BLaER1 treated with 17β-estradiol and CSF1 and Interleukin-3, amounts not matched to agents 10 nM and 100 nM (cell line): ENCODE measurements around the gene MRPS10.

ENCODE experiments used
- H3K27ac ChIP-seq, 11 experiments: shearing (Covaris generic); formaldehyde crosslinking; 2 replicates each; pipeline ENCODE4 v1.8.1; 2022
- H3K27me3 ChIP-seq, 11 experiments: shearing (Covaris generic); formaldehyde crosslinking; 2 replicates each; pipeline ENCODE4 v1.8.1; 2022
- H3K36me3 ChIP-seq, 11 experiments: shearing (Covaris generic); formaldehyde crosslinking; 2 replicates each; pipeline ENCODE4 v1.8.1; 2022
- H3K4me1 ChIP-seq, 10 experiments: shearing (Covaris generic); formaldehyde crosslinking; 2 replicates each; pipeline ENCODE4 v1.8.1; 2022
- H3K4me2 ChIP-seq, 11 experiments: shearing (Covaris generic); formaldehyde crosslinking; 2 replicates each; pipeline ENCODE4 v1.8.1; 2022
- H3K4me3 ChIP-seq, 10 experiments: shearing (Covaris generic); formaldehyde crosslinking; 2 replicates each; pipeline ENCODE4 v1.8.1; 2022
- H3K9ac ChIP-seq, 11 experiments: shearing (Covaris generic); formaldehyde crosslinking; 2 replicates each; pipeline ENCODE4 v1.8.1; 2022
- H3K9me3 ChIP-seq, 11 experiments: shearing (Covaris generic); formaldehyde crosslinking; replicated peaks in 1 of 11; 2 replicates each; pipeline ENCODE4 v1.8.1; 2022
- H4K20me1 ChIP-seq, 11 experiments: shearing (Covaris generic); formaldehyde crosslinking; 2 replicates each; pipeline ENCODE4 v1.8.1; 2022
- Cebpa-rat ChIP-seq, 11 experiments: shearing (Covaris generic); IDR thresholded peaks; 2 replicates each; pipeline ENCODE4 v1.8.1; 2022

Gene MRPS10

DNA sequence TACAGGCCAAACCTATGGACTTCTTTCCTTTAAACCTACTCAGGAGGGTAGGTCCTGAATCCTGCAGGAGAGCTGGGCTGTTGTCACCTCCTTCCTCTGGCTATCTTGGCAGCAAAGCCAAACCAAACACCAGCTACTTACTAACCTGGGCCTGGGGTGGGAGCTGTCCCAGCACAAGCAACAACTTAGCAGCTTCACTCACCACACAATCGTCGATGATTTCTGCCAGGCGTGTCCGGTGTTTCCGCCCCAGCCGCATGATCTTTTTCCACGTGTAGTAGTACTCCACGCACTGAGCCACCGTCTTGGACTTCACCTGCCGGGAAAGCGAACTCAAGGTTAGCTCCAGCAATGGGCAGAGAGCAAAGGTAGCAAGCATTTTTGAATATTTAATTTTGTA, 25.4 kb upstream of the MRPS10 start:
- TF ChIP-seq Cebpa-rat (IDR thresholded peaks at IDR 0.05): no peak
- peaks cover 48 to 95% (median 79%) of the 10 kb centered on the region in 11 experiments for H3K36me3 ChIP-seq
- H3K4me3 ChIP-seq: no peak overlapping the region
- H3K9ac ChIP-seq: no peak overlapping the region
- no peaks in the 10 kb centered on the region for H3K9me3 ChIP-seq
- no peak overlapping the region for H3K27ac ChIP-seq
- H3K27me3 ChIP-seq: no peaks in the 10 kb centered on the region; a peak in 1 of 22 replicates
- H3K4me2 ChIP-seq: no peak overlapping the region
- H3K4me1 ChIP-seq: no peaks in the 10 kb centered on the region
- H4K20me1 ChIP-seq: no peaks in the 10 kb centered on the region

DNA sequence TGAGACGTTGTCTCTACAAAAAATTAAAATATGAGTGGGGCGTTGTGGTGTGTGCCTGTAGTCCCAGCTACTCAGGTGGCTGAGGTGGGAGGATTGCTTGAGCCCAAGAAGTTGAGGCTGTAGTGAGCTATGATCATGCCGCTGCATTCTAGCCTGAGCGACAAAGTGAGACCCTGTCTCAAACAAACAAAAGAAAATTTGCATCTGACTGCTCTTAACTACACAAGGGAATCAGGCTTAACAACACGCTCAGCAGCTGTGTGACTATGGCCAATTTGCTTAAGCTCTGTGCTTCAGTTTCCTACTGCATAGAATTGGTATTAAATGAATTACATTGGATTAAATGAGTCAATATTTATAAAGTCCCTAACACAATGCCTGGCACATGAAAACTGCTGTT, 24.3 kb upstream of the MRPS10 start:
- Histone ChIP-seq H3K27ac (no peak overlapping the region), H4K20me1 (no peaks in the 10 kb centered on the region), H3K27me3 (no peaks in the 10 kb centered on the region; a peak in 1 of 22 replicates), H3K36me3 (peaks cover 51 to 97% (median 88%) of the 10 kb centered on the region in 11 experiments), H3K4me2 (no peak overlapping the region), H3K9me3 (no peaks in the 10 kb centered on the region), H3K4me3 (no peak overlapping the region), H3K9ac (no peak overlapping the region), H3K4me1 (no peaks in the 10 kb centered on the region)
- TF ChIP-seq Cebpa-rat (IDR thresholded peaks at IDR 0.05): no peak

DNA sequence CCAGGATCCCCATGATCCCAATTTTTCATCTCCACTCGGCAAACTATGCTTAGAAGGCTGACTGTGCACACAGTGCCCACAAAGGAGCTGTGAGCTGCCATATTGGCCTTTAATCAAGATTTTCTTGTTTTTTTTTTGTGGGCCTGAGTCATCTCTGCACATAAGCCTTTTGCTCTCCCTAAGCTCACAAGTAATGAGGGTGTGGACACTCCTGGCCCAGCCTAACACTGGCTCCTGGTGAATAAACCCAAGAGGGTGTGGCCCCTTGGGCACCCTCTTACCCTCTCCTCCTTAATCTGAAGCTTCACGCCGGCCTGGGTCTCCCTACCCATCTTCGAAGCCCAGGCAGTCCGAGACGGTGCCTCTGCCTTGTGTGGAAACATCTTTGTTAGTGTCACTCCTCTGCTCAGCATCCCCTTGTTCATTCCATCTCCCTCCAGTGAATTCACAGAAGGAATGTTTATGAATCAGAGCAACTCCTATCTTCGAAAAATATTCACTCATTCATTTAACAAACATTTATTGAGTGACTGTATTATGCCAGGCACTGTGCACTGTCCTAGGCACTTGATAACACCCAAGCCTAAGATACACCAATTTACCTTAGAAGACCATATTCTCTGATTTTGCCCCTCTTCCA, 22.2 kb upstream of the MRPS10 start:
- Histone ChIP-seq H3K4me2 (no peak overlapping the region), H3K27ac (no peak overlapping the region)

GRCh38 chr6:42239333-42239732, 21.7 kb upstream of the MRPS10 start:
- Histone ChIP-seq H3K9me3 (no peaks in the 10 kb centered on the region), H3K4me2 (no peak overlapping the region), H3K36me3 (peaks cover 57 to 98% (median 87%) of the 10 kb centered on the region in 11 experiments), H3K9ac (no peak overlapping the region), H3K27me3 (no peaks in the 10 kb centered on the region), H3K27ac (no peak overlapping the region), H4K20me1 (no peaks in the 10 kb centered on the region), H3K4me1 (no peaks in the 10 kb centered on the region), H3K4me3 (no peak overlapping the region)
- no peak for TF ChIP-seq Cebpa-rat (IDR thresholded peaks at IDR 0.05)

More for the DNA sequence above, 22.2 kb upstream of the MRPS10 start:
- H3K4me3 ChIP-seq: no peak overlapping the region
- H3K9ac ChIP-seq: no peak overlapping the region
- no peaks in the 10 kb centered on the region for H4K20me1 ChIP-seq
- TF ChIP-seq Cebpa-rat (IDR thresholded peaks at IDR 0.05): no peak
- peaks cover 59 to 98% (median 88%) of the 10 kb centered on the region in 11 experiments for H3K36me3 ChIP-seq
- no peaks in the 10 kb centered on the region for H3K9me3 ChIP-seq
- H3K27me3 ChIP-seq: no peaks in the 10 kb centered on the region; a peak in 1 of 22 replicates
- H3K4me1 ChIP-seq: no peaks in the 10 kb centered on the region

- no peaks in the 10 kb centered on the region for H3K4me1 ChIP-seq
- no peak overlapping the region for H3K4me3 ChIP-seq
- H3K4me2 ChIP-seq: no peak overlapping the region
- no peak overlapping the region for H3K27ac ChIP-seq
- no peak overlapping the region for H3K9ac ChIP-seq
- H3K27me3 ChIP-seq: no peaks in the 10 kb centered on the region
- H4K20me1 ChIP-seq: no peaks in the 10 kb centered on the region
- no peaks in the 10 kb centered on the region for H3K9me3 ChIP-seq
- peaks cover 52 to 97% (median 79%) of the 10 kb centered on the region in 11 experiments for H3K36me3 ChIP-seq
- TF ChIP-seq Cebpa-rat (IDR thresholded peaks at IDR 0.05): no peak
Observed at GRCh38 chr6:42237857-42238256, 20.2 kb upstream of the MRPS10 start.

- Histone ChIP-seq H3K9me3 (no peaks in the 10 kb centered on the region), H3K27ac (no peak overlapping the region), H3K9ac (no peak overlapping the region), H4K20me1 (no peaks in the 10 kb centered on the region), H3K27me3 (no peaks in the 10 kb centered on the region), H3K4me3 (no peak overlapping the region), H3K36me3 (peaks cover 51 to 97% (median 78%) of the 10 kb centered on the region in 11 experiments), H3K4me2 (no peak overlapping the region), H3K4me1 (no peaks in the 10 kb centered on the region)
- no peak for TF ChIP-seq Cebpa-rat (IDR thresholded peaks at IDR 0.05)
Observed at GRCh38 chr6:42236682-42237473, 19.2 kb upstream of the MRPS10 start.

GRCh38 chr6:42236030-42236429, 18.4 kb upstream of the MRPS10 start:
- H3K4me2 ChIP-seq: no peak overlapping the region
- TF ChIP-seq Cebpa-rat (IDR thresholded peaks at IDR 0.05): no peak
- peaks cover 43 to 95% (median 78%) of the 10 kb centered on the region in 11 experiments for H3K36me3 ChIP-seq
- H4K20me1 ChIP-seq: no peaks in the 10 kb centered on the region
- H3K27me3 ChIP-seq: no peaks in the 10 kb centered on the region
- no peaks in the 10 kb centered on the region for H3K9me3 ChIP-seq
- no peak overlapping the region for H3K27ac ChIP-seq
- no peak overlapping the region for H3K4me3 ChIP-seq
- H3K4me1 ChIP-seq: no peaks in the 10 kb centered on the region
- H3K9ac ChIP-seq: no peak overlapping the region

- no peak for TF ChIP-seq Cebpa-rat (IDR thresholded peaks at IDR 0.05)
- Histone ChIP-seq H3K9me3 (no peaks in the 10 kb centered on the region), H3K27ac (no peak overlapping the region), H3K27me3 (no peaks in the 10 kb centered on the region), H4K20me1 (no peaks in the 10 kb centered on the region), H3K4me2 (no peak overlapping the region), H3K36me3 (peaks cover 45 to 96% (median 80%) of the 10 kb centered on the region in 11 experiments), H3K9ac (no peak overlapping the region), H3K4me1 (no peaks in the 10 kb centered on the region), H3K4me3 (no peak overlapping the region)
Observed at GRCh38 chr6:42232035-42232434, 14.4 kb upstream of the MRPS10 start.

GRCh38 chr6:42230345-42231321, 13.0 kb upstream of the MRPS10 start:
- no peak overlapping the region for H3K27ac ChIP-seq
- no peak overlapping the region for H3K4me3 ChIP-seq
- no peak overlapping the region for H3K4me2 ChIP-seq
- H3K9ac ChIP-seq: no peak overlapping the region
- H3K4me1 ChIP-seq: no peaks in the 10 kb centered on the region
- H4K20me1 ChIP-seq: no peaks in the 10 kb centered on the region
- H3K36me3 ChIP-seq: peaks cover 35 to 92% (median 71%) of the 10 kb centered on the region in 11 experiments
- H3K27me3 ChIP-seq: no peaks in the 10 kb centered on the region
- H3K9me3 ChIP-seq: no peaks in the 10 kb centered on the region
- no peak for TF ChIP-seq Cebpa-rat (IDR thresholded peaks at IDR 0.05)
